Astrocyte (in vitro differentiated cells and primary cell): ENCODE data around the gene SCTR. TPM values are rescaled to one million over a fixed set of nuclear protein-coding genes. Genes with fewer than 3 reads are reported as not detected.

Experiments used
- DNase-seq: peaks from one replicate; pipeline ENCODE4 v3.0.0-alpha.2; 2010; ENCODE audit warnings: low read depth
- FAIRE-seq: peaks from 2 replicates; lab custom pipeline; 2011; peaks lifted over from hg19 to GRCh38; lab: Jason Lieb, UNC
- H2AFZ ChIP-seq: 2 replicates; pipeline ENCODE4 v1.6.0; 2012; ENCODE audit warnings: low read depth, low read length, inconsistent platforms
- H3K27ac ChIP-seq: 2 replicates; pipeline ENCODE4 v1.5.1; 2011; ENCODE audit warnings: low read depth, low read length, inconsistent platforms
- H3K27me3 ChIP-seq: 2 replicates; pipeline ENCODE4 v1.6.0; 2011; ENCODE audit warnings: low read length, inconsistent platforms; ENCODE audit not compliant: insufficient read depth
- H3K36me3 ChIP-seq: 2 replicates; pipeline ENCODE4 v1.5.1; 2011; ENCODE audit warnings: low read length, inconsistent platforms; ENCODE audit not compliant: insufficient read depth
- H3K4me1 ChIP-seq: 2 replicates; pipeline ENCODE4 v1.5.1; 2011; ENCODE audit warnings: low read length, inconsistent platforms; ENCODE audit not compliant: insufficient read depth
- H3K4me2 ChIP-seq: 2 replicates; pipeline ENCODE4 v1.6.0; 2012; ENCODE audit warnings: low read length, inconsistent platforms
- H3K4me3 ChIP-seq: 2 replicates; pipeline ENCODE4 v1.5.1; 2011; ENCODE audit warnings: low read depth, mild to moderate bottlenecking, low read length, inconsistent platforms; ENCODE audit not compliant: insufficient read depth
- H3K79me2 ChIP-seq: 2 replicates; pipeline ENCODE4 v1.6.0; 2012; ENCODE audit warnings: mild to moderate bottlenecking, low read length, inconsistent platforms; ENCODE audit not compliant: insufficient read depth
- H3K9ac ChIP-seq: 2 replicates; pipeline ENCODE4 v1.6.0; 2012; ENCODE audit warnings: mild to moderate bottlenecking, low read length, inconsistent platforms
- H3K9me3 ChIP-seq: 2 replicates; pipeline ENCODE4 v1.5.1; 2012; ENCODE audit warnings: low read depth, mild to moderate bottlenecking, low read length, inconsistent platforms; ENCODE audit not compliant: insufficient read depth
- H4K20me1 ChIP-seq: 2 replicates; pipeline ENCODE4 v1.6.0; 2012; ENCODE audit warnings: low read length, inconsistent platforms; ENCODE audit not compliant: insufficient read depth
- H3K27ac Mint-ChIP-seq: one replicate; pipeline ENCODE4 v1.8.0; 2021; ENCODE audit warnings: mild to moderate bottlenecking, mixed read lengths; ENCODE audit not compliant: unreplicated experiment
- H3K27me3 Mint-ChIP-seq: one replicate; pipeline ENCODE4 v1.8.0; 2021; ENCODE audit warnings: low read depth, mixed read lengths; ENCODE audit not compliant: unreplicated experiment
- H3K36me3 Mint-ChIP-seq: one replicate; pipeline ENCODE4 v1.8.0; 2021; ENCODE audit warnings: low read depth, mixed read lengths; ENCODE audit not compliant: unreplicated experiment
- H3K4me1 Mint-ChIP-seq: one replicate; pipeline ENCODE4 v1.8.0; 2021; ENCODE audit warnings: low read depth, mixed read lengths; ENCODE audit not compliant: unreplicated experiment
- H3K4me3 Mint-ChIP-seq: one replicate; pipeline ENCODE4 v1.8.0; 2021; ENCODE audit warnings: mild to moderate bottlenecking, moderate library complexity, mixed read lengths; ENCODE audit not compliant: unreplicated experiment
- H3K9me3 Mint-ChIP-seq: one replicate; pipeline ENCODE4 v1.8.0; 2021; ENCODE audit warnings: mild to moderate bottlenecking, mixed read lengths; ENCODE audit not compliant: unreplicated experiment
- CTCF ChIP-seq: IDR thresholded peaks from 2 replicates; pipeline ENCODE4 v1.5.1; 2011; ENCODE audit warnings: low read depth, mild to moderate bottlenecking, inconsistent platforms, low read length, moderate library complexity; ENCODE audit not compliant: insufficient read depth
- EZH2 ChIP-seq: IDR thresholded peaks from 2 replicates; pipeline ENCODE4 v1.6.1; 2012; ENCODE audit warnings: mild to moderate bottlenecking, low read length, inconsistent platforms; ENCODE audit not compliant: insufficient read depth
- total RNA-seq: library from RNA; stranded (reverse); gene quantifications from 2 replicates; pipeline ENCODE4 v1.2.1, GENCODE V29; 2021

SCTR gene
- total RNA-seq, 1 donor from 2014 or later = not detected

GRCh38 chr2:119462574-119462973 is 61.7 kb downstream of the SCTR start:
- peaks cover 4% of the 10 kb centered on the region for H3K9me3 Mint-ChIP-seq
- TF ChIP-seq CTCF (no peak), EZH2 (no peak)
- no peak overlapping the region for H3K4me2 ChIP-seq
- H3K9me3 ChIP-seq = no peaks in the 10 kb centered on the region
- H3K27me3 Mint-ChIP-seq = peaks cover 10% of the 10 kb centered on the region
- H3K79me2 ChIP-seq = no peaks in the 10 kb centered on the region
- no peak for FAIRE-seq
- no peaks in the 10 kb centered on the region for H4K20me1 ChIP-seq
- no peak overlapping the region for H2AFZ ChIP-seq
- no peaks in the 10 kb centered on the region for H3K4me1 ChIP-seq
- no peak overlapping the region for H3K27ac ChIP-seq
- H3K36me3 ChIP-seq = no peaks in the 10 kb centered on the region
- DNase-seq = no peak
- no peak overlapping the region for H3K9ac ChIP-seq
- H3K27ac Mint-ChIP-seq = no peak overlapping the region
- peaks cover 12% of the 10 kb centered on the region for H3K4me1 Mint-ChIP-seq
- H3K36me3 Mint-ChIP-seq = no peaks in the 10 kb centered on the region
- no peak overlapping the region for H3K4me3 Mint-ChIP-seq
- H3K4me3 ChIP-seq = no peak overlapping the region
- no peaks in the 10 kb centered on the region for H3K27me3 ChIP-seq

DNA sequence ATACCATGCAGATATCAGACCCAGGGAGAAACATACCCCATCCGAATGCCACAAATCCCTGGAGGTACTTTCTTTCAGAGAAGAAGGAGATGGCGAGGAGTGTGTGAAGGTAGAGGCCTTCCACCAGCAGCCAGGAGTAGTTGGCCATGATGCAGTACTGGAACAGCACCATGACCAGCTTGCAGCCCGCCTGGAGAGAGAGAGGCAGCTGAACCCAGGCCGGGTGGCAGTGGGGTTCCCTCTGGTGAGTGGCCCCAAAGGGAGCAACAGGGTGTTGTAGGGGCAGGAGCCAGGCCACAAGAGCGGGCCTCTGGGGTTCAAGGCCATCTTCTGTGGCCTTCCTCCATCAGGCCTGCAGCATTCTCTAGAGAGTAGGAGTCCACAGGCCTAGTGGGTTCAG is 62.5 kb downstream of the SCTR start:
- DNase-seq (no peak), FAIRE-seq (no peak)
- H3K9me3 Mint-ChIP-seq = peaks cover 4% of the 10 kb centered on the region
- Histone ChIP-seq H3K4me1 (no peaks in the 10 kb centered on the region), H3K27me3 (peaks cover 1% of the 10 kb centered on the region), H3K9me3 (no peaks in the 10 kb centered on the region), H2AFZ (no peak overlapping the region), H3K79me2 (no peaks in the 10 kb centered on the region), H3K4me2 (no peak overlapping the region), H3K36me3 (no peaks in the 10 kb centered on the region), H3K27ac (no peak overlapping the region), H3K4me3 (no peak overlapping the region), H3K9ac (no peak overlapping the region), H4K20me1 (no peaks in the 10 kb centered on the region)
- no peak for TF ChIP-seq EZH2
- TF ChIP-seq CTCF = no peak
- H3K4me3 Mint-ChIP-seq = no peak overlapping the region
- peaks cover 12% of the 10 kb centered on the region for H3K27me3 Mint-ChIP-seq
- H3K4me1 Mint-ChIP-seq = peaks cover 12% of the 10 kb centered on the region
- H3K27ac Mint-ChIP-seq = no peak overlapping the region
- no peaks in the 10 kb centered on the region for H3K36me3 Mint-ChIP-seq

GRCh38 chr2:119460076-119460475 is 64.2 kb downstream of the SCTR start:
- no peak overlapping the region for H3K9ac ChIP-seq
- H3K27me3 ChIP-seq = peaks cover 2% of the 10 kb centered on the region
- H3K4me3 Mint-ChIP-seq = no peak overlapping the region
- H4K20me1 ChIP-seq = no peaks in the 10 kb centered on the region
- DNase-seq (no peak), FAIRE-seq (no peak)
- no peaks in the 10 kb centered on the region for H3K4me1 ChIP-seq
- H3K27ac ChIP-seq = no peak overlapping the region
- peaks cover 20% of the 10 kb centered on the region for H3K4me1 Mint-ChIP-seq
- H3K79me2 ChIP-seq = no peaks in the 10 kb centered on the region
- no peaks in the 10 kb centered on the region for H3K9me3 ChIP-seq
- H3K9me3 Mint-ChIP-seq = peaks cover 7% of the 10 kb centered on the region
- H3K27ac Mint-ChIP-seq = no peak overlapping the region
- no peaks in the 10 kb centered on the region for H3K36me3 Mint-ChIP-seq
- H3K4me2 ChIP-seq = no peak overlapping the region
- no peak overlapping the region for H3K4me3 ChIP-seq
- H2AFZ ChIP-seq = no peak overlapping the region
- H3K27me3 Mint-ChIP-seq = peaks cover 12% of the 10 kb centered on the region
- no peak for TF ChIP-seq CTCF
- TF ChIP-seq EZH2 = no peak
- H3K36me3 ChIP-seq = no peaks in the 10 kb centered on the region
